Measurements from ENCODE around the gene MRPS18C.
"Not testable (repeated sequence)": the region's sequence is repeated elsewhere in the genome, so short reads cannot be mapped to it uniquely, and the experiment has no call there.

MRPS18C gene

GRCh38 chr4:83473966-83474365, 18.1 kb downstream of the MRPS18C start:
- DNase-seq (ENCODE audit: extremely low read depth, low read depth), result no peak
- TF ChIP-seq CTCF (IDR thresholded peaks at IDR 0.05; ENCODE audit: low read depth, low read length), result no peak

GRCh38 chr4:83484500-83485461, 28.9 kb downstream of the MRPS18C start, which contains the start of gene ABRAXAS1:
Gene ABRAXAS1 (minus strand): TSS chr4:83485100. CDS start chr4:83485072, 28 bp downstream.
- no peak for TF ChIP-seq CTCF (IDR thresholded peaks at IDR 0.05; ENCODE audit: low read depth, low read length)

GRCh38 chr4:83486457-83487129, 30.7 kb downstream of the MRPS18C start:
- no peak for TF ChIP-seq CTCF (IDR thresholded peaks at IDR 0.05; ENCODE audit: low read depth, low read length)
- DNase-seq (ENCODE audit: extremely low read depth, low read depth), result no peak

More at GRCh38 chr4:83484500-83485461, 28.9 kb downstream of the MRPS18C start, which contains the start of gene ABRAXAS1:
- DNase-seq (ENCODE audit: extremely low read depth, low read depth), result peak; percentile 79

GRCh38 chr4:83489711-83490326, 34.0 kb downstream of the MRPS18C start:
- TF ChIP-seq CTCF (IDR thresholded peaks at IDR 0.05; ENCODE audit: low read depth, low read length), result no peak
- no peak for DNase-seq (ENCODE audit: extremely low read depth, low read depth)

GRCh38 chr4:83490876-83491450, 35.1 kb downstream of the MRPS18C start:
- TF ChIP-seq CTCF (IDR thresholded peaks at IDR 0.05; ENCODE audit: low read depth, low read length), result peak; percentile 80
- no peak for DNase-seq (ENCODE audit: extremely low read depth, low read depth)

GRCh38 chr4:83496085-83496917, 40.4 kb downstream of the MRPS18C start:
- not testable (repeated sequence) for DNase-seq (ENCODE audit: extremely low read depth, low read depth)

GRCh38 chr4:83498187-83498586, 42.3 kb downstream of the MRPS18C start:
- DNase-seq (ENCODE audit: extremely low read depth, low read depth), result no peak
- no peak for TF ChIP-seq CTCF (IDR thresholded peaks at IDR 0.05; ENCODE audit: low read depth, low read length)

GRCh38 chr4:83501671-83502070, 45.8 kb downstream of the MRPS18C start:
- not testable (repeated sequence) for DNase-seq (ENCODE audit: extremely low read depth, low read depth)
